Skin epidermis (tissue), 12 donors: ENCODE results near the gene SERPINA1.

Experiments
- H3K27ac ChIP-seq, 21 experiments: fragments of 200-600 bp; sonication (generic) in 11 of 21; one replicate each; pipeline ENCODE4 v1.5.0; 2020; ENCODE audit warnings: mild to moderate bottlenecking in 3 of 21, inconsistent platforms in 2 of 21, moderate library complexity in 2 of 21
- H3K4me3 ChIP-seq, 7 experiments: fragments of 200-600 bp; sonication (generic) in 2 of 7; one replicate each; pipeline ENCODE4 v1.5.0; 2020; ENCODE audit warnings: inconsistent platforms in 2 of 7, mild to moderate bottlenecking in 2 of 7, moderate library complexity in 1 of 7

The SERPINA1 gene

GRCh38 chr14:94386085-94387031 is 2.0 kb downstream of the SERPINA1 start:
- Histone ChIP-seq H3K27ac (peak overlapping the region in 2 of 21 experiments; percentile 29 to 88), H3K4me3 (no peak overlapping the region)

GRCh38 chr14:94385553-94386057 is 2.8 kb downstream of the SERPINA1 start:
- H3K27ac ChIP-seq: peak overlapping the region in 4 of 21 experiments; percentile 14 to 88 (median 43)
- H3K4me3 ChIP-seq: no peak overlapping the region

- Histone ChIP-seq H3K4me3 (no peak overlapping the region), H3K27ac (peak overlapping the region in 5 of 21 experiments; percentile 11 to 61 (median 43))
These were observed 4.1 kb downstream of the SERPINA1 start for GRCh38 chr14:94384342-94384741.

- Histone ChIP-seq H3K4me3 (no peak overlapping the region), H3K27ac (peak overlapping the region in 1 of 21 experiments; percentile 55)
These were observed 4.6 kb downstream of the SERPINA1 start for GRCh38 chr14:94383777-94384176.

GRCh38 chr14:94382716-94383596 is 5.4 kb downstream of the SERPINA1 start:
- H3K27ac ChIP-seq: no peak overlapping the region

GRCh38 chr14:94382099-94382715 is 6.2 kb downstream of the SERPINA1 start:
- Histone ChIP-seq H3K27ac (no peak overlapping the region), H3K4me3 (no peak overlapping the region)

More at GRCh38 chr14:94382716-94383596, 5.4 kb downstream of the SERPINA1 start:
- no peak overlapping the region for H3K4me3 ChIP-seq

GRCh38 chr14:94381149-94382030 is 7.0 kb downstream of the SERPINA1 start:
- Histone ChIP-seq H3K27ac (no peak overlapping the region), H3K4me3 (no peak overlapping the region)

GRCh38 chr14:94380225-94381148 is 7.9 kb downstream of the SERPINA1 start:
- H3K27ac ChIP-seq: no peak overlapping the region
- no peak overlapping the region for H3K4me3 ChIP-seq

GRCh38 chr14:94379291-94380224 is 8.8 kb downstream of the SERPINA1 start:
- Histone ChIP-seq H3K27ac (no peak overlapping the region), H3K4me3 (no peak overlapping the region)

- H3K4me3 ChIP-seq: no peak overlapping the region
- no peak overlapping the region for H3K27ac ChIP-seq
These were observed 9.7 kb downstream of the SERPINA1 start for GRCh38 chr14:94378527-94379290.

GRCh38 chr14:94377866-94378470 is 10.4 kb downstream of the SERPINA1 start:
- H3K27ac ChIP-seq: no peak overlapping the region

GRCh38 chr14:94376976-94377865 is 11.2 kb downstream of the SERPINA1 start:
- H3K27ac ChIP-seq: no peak overlapping the region
- H3K4me3 ChIP-seq: no peak overlapping the region

More at GRCh38 chr14:94377866-94378470, 10.4 kb downstream of the SERPINA1 start:
- H3K4me3 ChIP-seq: no peak overlapping the region

- Histone ChIP-seq H3K4me3 (no peak overlapping the region), H3K27ac (no peak overlapping the region)
These were observed 12.1 kb downstream of the SERPINA1 start for GRCh38 chr14:94376108-94376975.
